ENCODE results near the gene HES5.
"Not testable (repeated sequence)": the region's sequence is repeated elsewhere in the genome, so short reads cannot be mapped to it uniquely, and the experiment has no call there.

The HES5 gene

GRCh38 chr1:2560299-2561073, 30.4 kb upstream of the HES5 start:
- no peak for DNase-seq

- DNase-seq = no peak
Measured at GRCh38 chr1:2559509-2560298, 29.6 kb upstream of the HES5 start.

DNA sequence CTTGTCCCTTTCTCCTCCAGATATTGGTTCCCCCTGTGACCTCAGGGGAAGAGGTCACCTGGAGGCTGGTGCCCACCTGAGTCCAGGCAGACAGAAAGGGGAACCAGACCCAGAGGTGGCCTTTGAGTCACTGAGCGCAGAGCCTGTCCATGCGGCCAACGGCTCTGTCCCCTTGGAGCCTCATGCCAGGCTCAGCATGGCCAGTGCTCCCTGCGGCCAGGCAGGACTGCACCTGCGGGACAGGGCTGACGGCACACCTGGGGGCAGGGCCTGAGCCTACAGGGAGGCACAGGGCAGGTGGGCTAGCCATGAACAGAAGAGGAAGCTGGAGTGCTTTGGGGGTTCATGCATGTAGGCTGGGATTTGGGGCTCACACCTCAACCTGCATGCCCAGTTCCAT, 28.8 kb upstream of the HES5 start:
- no peak for DNase-seq

DNA sequence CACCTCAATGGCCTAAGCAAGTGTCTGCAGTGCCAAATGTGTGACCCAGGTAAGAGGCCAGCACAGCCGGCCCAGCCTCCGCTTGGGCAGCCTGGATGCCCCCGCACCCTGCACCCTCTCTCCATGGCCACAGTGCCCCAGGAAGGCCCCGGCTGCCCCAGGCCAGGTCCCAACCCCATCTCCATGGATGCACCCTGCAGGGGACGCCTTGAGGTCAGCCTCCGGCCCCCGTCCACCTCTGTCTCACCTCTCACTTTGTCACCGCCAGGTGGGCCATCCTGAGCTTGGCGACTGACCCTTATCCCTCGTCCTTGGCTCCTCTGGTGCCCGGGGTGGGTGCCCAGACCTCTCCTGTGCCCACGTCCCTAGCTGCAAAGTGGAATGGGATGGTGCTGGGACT, 28.4 kb upstream of the HES5 start:
- DNase-seq = no peak

- DNase-seq = no peak
Measured at GRCh38 chr1:2557482-2558400, 27.7 kb upstream of the HES5 start.

- DNase-seq = no peak
Measured at GRCh38 chr1:2556678-2557481, 26.8 kb upstream of the HES5 start.

DNA sequence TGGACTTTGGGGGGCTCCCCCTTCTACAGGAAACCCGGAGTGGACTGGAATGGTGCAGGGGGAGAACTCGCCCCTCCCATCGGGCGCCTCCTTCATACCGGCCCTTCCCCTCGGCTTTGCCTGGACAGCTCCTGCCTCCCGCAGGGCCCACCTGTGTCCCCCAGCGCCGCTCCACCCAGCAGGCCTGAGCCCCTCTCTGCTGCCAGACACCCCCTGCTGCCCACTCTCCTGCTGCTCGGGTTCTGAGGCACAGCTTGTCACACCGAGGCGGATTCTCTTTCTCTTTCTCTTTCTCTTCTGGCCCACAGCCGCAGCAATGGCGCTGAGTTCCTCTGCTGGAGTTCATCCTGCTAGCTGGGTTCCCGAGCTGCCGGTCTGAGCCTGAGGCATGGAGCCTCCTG, 26.2 kb upstream of the HES5 start, which contains the start of gene TNFRSF14:
TSS of gene TNFRSF14 (plus strand) at position 95 of the 401 bp plus-strand sequence. CDS start at position 389, 294 bp downstream.
- no peak for DNase-seq

DNA sequence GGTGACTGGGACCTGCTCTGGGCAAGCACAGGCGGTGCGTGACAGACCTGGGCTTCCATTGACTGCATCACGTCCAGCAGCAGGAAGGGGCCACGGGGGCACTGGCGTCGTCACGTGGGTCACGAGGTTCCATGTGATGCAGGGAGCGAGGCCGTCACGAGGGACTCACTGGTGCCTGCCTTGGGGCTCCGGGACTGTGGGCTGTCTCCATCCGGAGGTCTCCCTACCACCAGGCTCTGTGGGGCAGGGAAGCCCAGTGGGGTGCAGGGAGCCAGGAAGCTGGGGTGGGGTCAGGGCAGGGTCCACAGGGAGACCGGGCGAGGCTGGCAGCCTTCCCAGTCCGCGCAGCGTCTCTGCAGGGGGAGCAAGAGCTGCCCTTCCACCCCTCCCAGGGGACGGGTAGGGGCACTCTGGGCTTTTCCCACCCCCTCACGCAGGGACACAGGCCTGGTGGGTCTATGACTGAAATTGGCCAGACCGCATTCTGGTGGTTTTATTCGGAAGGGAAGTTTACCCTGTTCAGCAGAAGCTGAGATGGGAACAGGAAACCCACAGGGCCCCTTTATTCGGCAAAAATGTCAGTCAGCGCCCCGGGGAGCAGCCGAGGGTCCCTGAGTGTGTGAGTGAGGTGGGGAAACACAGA, 25.7 kb upstream of the HES5 start:
- DNase-seq = no peak

DNA sequence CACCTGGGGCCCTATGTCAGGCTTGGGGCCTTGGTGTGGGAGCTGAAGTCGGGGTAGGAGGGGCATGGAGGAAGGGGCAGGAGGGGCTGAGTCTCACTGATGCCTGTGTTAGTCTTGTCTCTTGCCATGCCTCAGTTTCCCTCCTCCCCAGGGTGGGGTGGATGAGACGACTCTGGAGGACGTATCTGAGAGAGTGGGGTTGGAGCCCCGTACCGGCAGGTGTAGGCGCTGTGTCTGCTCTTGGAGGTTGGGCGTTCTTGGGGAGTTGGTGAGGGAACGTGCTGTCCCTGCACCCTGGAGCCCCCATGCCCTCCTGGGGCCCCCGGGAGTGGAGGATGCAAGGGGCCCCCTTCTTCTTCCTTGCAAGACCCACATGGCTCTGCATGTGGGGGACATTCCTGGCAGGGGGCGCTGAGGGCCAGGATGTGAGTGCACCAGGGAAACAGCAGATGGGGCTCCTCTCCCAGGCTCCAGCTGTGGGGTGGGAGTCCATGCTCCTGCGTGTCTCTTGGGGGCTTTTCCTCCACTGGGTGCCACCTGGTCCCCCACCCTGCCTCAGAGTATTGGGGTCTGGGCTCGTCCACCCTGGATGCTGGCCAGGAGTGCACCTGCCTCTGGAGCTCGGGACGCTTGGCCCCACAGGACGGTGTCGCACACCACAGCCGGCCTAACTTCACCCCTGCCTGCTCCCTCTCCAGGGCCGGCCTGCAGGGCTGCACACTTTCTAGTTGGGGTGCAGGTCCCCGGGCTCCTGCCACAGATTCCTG, 24.7 kb upstream of the HES5 start:
- no peak for DNase-seq

GRCh38 chr1:2553871-2554620, 24.0 kb upstream of the HES5 start:
- no peak for DNase-seq

GRCh38 chr1:2553076-2553475, 23.0 kb upstream of the HES5 start:
- not testable (repeated sequence) for DNase-seq

DNA sequence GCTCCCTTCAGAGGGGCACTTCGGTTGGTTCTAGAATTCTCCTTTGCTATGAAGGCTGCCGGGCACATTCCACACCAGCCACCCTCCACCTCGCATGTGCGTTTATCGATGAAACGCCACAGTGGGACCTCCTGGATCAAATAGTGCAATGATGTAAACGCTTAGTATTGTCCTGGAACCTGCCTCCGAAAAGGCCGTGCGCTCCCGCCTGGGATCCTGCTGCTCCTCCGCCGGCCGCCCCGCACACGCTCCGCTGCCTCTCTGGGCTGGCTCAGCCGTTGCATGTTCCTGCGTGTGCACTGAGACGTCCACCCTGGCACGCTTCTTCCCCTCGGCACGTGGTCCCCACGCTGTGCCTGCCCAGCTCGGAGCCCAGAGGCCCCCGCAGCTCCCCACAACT, 22.1 kb upstream of the HES5 start:
- no peak for DNase-seq

GRCh38 chr1:2551544-2551943, 21.5 kb upstream of the HES5 start:
- DNase-seq = not testable (repeated sequence)

DNA sequence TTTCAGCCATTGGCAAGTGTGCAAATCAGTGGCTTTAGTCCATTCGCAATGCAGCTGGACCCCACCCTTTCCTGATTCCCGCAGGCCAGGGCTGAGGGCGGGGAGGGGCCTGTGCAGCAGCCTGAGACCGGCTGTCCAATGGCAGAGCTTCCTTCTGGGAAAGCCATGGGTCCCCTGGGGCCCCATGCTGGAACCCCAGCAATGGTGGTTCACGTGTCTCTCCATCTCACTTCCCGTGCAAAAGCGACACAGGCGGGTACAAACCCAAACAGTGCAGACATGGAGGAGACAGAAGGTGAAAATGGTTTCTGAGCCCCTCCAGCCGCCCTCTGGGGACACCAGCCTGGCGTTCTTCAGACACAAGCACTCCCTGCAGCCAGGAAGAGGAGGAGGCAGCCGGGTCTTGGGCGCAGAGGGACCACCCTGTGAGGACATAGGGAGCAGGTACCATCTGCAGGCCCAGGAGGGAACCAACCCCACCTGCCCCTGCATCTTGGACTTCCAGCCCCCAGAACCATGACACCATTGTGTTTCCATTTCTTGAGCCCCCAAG, 20.3 kb upstream of the HES5 start:
- not testable (repeated sequence) for DNase-seq

DNA sequence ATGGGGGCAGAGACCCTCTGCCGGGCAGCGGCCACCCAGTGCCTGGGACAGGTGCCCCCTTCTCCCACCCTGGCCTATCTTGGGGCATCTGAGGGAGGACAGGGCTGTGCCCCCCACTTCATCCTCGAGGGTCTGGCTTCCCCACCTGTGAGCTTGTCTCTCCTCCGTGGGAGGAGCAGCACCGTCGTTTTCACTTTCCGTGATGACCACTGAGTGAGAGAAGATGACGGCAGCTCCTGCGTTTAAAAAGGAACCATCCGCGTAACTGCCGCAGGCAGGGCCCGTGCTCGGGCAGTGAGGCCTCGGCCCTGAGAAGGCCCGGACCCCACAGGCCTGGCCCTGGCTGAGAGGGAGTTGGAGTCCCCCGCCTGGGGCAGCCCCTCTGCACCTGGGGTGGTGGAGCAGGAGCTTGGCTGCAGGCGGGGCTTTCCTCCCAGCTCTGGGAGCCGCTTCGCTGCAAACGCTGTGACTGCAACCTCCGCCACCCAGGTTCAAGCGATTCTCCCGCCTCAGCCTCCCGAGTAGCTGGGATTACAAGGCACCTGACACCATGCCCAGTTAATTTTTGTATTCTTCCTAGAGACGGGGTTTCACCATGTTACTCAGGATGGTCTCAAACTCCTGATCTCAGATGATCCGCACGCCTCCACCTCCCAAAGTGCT, 19.4 kb upstream of the HES5 start:
- DNase-seq = not testable (repeated sequence)

DNA sequence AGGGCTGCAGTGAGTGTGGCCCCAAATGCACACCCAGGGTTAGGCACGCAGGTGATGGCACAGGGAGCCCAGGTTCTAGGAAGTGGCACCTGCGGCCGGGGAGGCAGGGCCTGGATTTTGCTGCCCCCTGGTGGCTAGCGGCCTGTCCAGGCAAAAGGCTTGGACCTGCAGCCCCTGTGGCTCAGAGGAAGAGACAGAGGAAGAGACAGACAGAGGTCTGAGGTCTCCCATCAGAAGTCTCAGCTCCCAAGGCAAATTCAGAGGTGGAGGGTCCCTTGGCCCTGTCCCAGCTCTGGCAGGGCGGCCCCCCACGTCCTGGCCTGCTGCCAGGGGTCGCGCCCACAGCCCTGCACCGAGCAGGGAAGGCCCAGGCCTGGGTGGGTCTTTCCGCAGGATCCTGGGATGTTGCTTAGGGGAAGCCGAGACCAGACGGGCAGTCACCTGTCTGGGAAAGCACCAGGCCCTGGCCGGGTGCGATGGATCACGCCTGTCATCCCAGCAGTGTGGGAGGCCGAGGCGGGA, 18.1 kb upstream of the HES5 start:
- no peak for DNase-seq

DNA sequence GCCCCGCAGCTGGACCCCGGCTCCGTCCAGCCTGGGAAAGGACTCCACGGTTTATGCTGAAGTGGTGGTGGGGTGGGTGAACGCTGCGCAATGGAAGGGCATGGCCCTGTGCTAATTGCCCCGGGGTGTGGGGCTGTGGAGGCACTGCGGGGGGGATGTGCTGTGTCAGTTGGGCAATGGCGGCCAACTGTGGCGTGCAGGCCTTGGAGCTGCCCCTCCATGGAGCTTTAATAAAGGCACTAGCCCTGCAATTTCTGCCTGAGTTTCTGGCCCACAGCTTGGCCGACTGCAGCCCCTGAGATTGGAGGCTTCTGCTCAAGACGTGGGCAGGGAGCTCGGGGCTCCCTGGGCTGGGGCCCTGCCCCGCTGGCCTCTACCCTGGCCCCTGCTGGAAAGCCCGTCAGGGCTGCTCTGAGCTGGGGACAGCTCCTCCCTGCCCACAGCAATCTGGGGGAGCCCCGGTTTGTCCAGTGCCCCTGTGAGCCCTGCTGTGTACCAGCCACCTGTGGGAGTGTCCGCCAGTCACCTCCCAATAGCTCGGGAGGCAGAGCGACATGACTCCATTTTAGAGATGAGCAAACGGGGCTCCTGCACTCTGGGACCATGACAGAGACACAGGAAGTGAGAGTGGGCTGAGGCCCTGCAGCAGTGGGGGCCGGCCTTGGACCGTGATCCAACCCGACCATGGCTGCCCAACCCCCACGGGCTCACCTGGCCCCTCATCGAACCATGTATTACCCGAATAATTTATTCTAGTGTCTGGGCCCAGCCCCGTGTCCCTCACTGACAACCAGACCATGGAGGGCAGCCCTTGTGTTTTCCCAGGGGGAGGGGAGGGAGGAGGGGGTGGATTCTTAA, 17.4 kb upstream of the HES5 start:
- DNase-seq = no peak
